ENCODE measurements around the gene ZNF483.

The ZNF483 gene
- long read RNA-seq, result 0 reads

GRCh38 chr9:111525056-111525977 is at the start of gene ZNF483:
Gene ZNF483 (plus strand): TSS chr9:111525179. CDS start chr9:111527396, 2,217 bp downstream.
- Histone ChIP-seq H3K27me3 (ENCODE audit: insufficient read depth, poor library complexity, severe bottlenecking) (no peaks in the 10 kb centered on the region), H3K27ac (replicated peaks) (no peak within 1 kb of the TSS), H3K4me3 (replicated peaks; ENCODE audit: insufficient read depth, low read length) (no peak within 1 kb of the TSS)
- TF ChIP-seq, protein P1, sequence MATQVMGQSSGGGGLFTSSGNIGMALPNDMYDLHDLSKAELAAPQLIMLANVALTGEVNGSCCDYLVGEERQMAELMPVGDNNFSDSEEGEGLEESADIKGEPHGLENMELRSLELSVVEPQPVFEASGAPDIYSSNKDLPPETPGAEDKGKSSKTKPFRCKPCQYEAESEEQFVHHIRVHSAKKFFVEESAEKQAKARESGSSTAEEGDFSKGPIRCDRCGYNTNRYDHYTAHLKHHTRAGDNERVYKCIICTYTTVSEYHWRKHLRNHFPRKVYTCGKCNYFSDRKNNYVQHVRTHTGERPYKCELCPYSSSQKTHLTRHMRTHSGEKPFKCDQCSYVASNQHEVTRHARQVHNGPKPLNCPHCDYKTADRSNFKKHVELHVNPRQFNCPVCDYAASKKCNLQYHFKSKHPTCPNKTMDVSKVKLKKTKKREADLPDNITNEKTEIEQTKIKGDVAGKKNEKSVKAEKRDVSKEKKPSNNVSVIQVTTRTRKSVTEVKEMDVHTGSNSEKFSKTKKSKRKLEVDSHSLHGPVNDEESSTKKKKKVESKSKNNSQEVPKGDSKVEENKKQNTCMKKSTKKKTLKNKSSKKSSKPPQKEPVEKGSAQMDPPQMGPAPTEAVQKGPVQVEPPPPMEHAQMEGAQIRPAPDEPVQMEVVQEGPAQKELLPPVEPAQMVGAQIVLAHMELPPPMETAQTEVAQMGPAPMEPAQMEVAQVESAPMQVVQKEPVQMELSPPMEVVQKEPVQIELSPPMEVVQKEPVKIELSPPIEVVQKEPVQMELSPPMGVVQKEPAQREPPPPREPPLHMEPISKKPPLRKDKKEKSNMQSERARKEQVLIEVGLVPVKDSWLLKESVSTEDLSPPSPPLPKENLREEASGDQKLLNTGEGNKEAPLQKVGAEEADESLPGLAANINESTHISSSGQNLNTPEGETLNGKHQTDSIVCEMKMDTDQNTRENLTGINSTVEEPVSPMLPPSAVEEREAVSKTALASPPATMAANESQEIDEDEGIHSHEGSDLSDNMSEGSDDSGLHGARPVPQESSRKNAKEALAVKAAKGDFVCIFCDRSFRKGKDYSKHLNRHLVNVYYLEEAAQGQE (IDR thresholded peaks at IDR 0.05; ENCODE audit: insufficient replicate concordance, low read depth), result no peak
- no peak for TF ChIP-seq GABPA (IDR thresholded peaks at IDR 0.05; ENCODE audit: low read depth)
- TF ChIP-seq SPI1 (IDR thresholded peaks at IDR 0.05; ENCODE audit: borderline replicate concordance, low read depth), result no peak
- TF ChIP-seq CTCF (IDR thresholded peaks at IDR 0.05; ENCODE audit: insufficient read depth, low read length), result no peak
- TF ChIP-seq POLR2AphosphoS5 (IDR thresholded peaks at IDR 0.05; ENCODE audit: low read depth), result no peak
- DNase-seq (ENCODE audit: low read depth in 1 of 2, low spot score in 1 of 2), result peak in 1 of 2 experiments; percentile 45

DNA sequence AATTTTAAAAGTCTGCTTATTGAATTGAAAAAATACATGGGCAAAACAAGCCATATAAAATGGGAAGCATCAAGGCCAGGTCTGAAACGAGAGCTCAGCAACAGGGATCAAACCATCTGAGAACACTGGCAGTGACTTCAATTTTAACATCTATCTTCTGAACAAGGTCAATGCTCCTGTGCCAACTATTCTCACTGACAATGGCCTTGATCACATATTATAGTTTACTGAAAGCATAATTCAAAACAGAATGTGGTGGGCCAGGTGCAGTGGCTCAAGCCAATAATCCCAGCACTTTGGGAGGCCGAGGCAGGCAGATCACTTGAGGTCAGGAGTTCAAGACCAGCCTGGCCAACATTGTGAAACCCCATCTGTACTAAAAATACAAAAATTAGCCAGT is 49.8 kb upstream of the ZNF483 start:
- H3K27me3 ChIP-seq (ENCODE audit: insufficient read depth, poor library complexity, severe bottlenecking), result no peaks in the 10 kb centered on the region
- H3K27ac ChIP-seq (replicated peaks), result no peak overlapping the region
- DNase-seq (ENCODE audit: low read depth in 1 of 2, low spot score in 1 of 2), result no peak
- H3K4me3 ChIP-seq (replicated peaks; ENCODE audit: insufficient read depth, low read length), result no peak overlapping the region
- TF ChIP-seq GABPA (IDR thresholded peaks at IDR 0.05; ENCODE audit: low read depth), result no peak
- no peak for TF ChIP-seq CTCF (IDR thresholded peaks at IDR 0.05; ENCODE audit: insufficient read depth, low read length)
- TF ChIP-seq SPI1 (IDR thresholded peaks at IDR 0.05; ENCODE audit: borderline replicate concordance, low read depth), result no peak
- TF ChIP-seq, protein P1 (IDR thresholded peaks at IDR 0.05; ENCODE audit: insufficient replicate concordance, low read depth), result no peak
- no peak for TF ChIP-seq POLR2AphosphoS5 (IDR thresholded peaks at IDR 0.05; ENCODE audit: low read depth)

GRCh38 chr9:111477677-111478076 is 47.3 kb upstream of the ZNF483 start:
- no peaks in the 10 kb centered on the region for H3K27me3 ChIP-seq (ENCODE audit: insufficient read depth, poor library complexity, severe bottlenecking)
- H3K27ac ChIP-seq (replicated peaks), result no peak overlapping the region
- TF ChIP-seq, protein P1 (IDR thresholded peaks at IDR 0.05; ENCODE audit: insufficient replicate concordance, low read depth), result no peak
- no peak for TF ChIP-seq CTCF (IDR thresholded peaks at IDR 0.05; ENCODE audit: insufficient read depth, low read length)
- TF ChIP-seq GABPA (IDR thresholded peaks at IDR 0.05; ENCODE audit: low read depth), result no peak
- no peak for TF ChIP-seq SPI1 (IDR thresholded peaks at IDR 0.05; ENCODE audit: borderline replicate concordance, low read depth)
- no peak for TF ChIP-seq POLR2AphosphoS5 (IDR thresholded peaks at IDR 0.05; ENCODE audit: low read depth)
- DNase-seq (ENCODE audit: low read depth in 1 of 2, low spot score in 1 of 2), result no peak
- no peak overlapping the region for H3K4me3 ChIP-seq (replicated peaks; ENCODE audit: insufficient read depth, low read length)

All from HL-60 (cell line).